Thyroid gland (tissue), 4 donors: Measurements from ENCODE around the gene SLC41A1. TPM values are rescaled to one million over a fixed set of nuclear protein-coding genes. Genes with fewer than 3 reads are reported as not detected.

Experiments used
- DNase-seq, 2 donors: peaks; one replicate each; pipeline ENCODE4 v3.0.0-alpha.2; 2019
- H3K27ac ChIP-seq, 3 donors: fragments of 200-600 bp; sonication (generic); 1 replicate in 2 of 3; 2 replicates in 1 of 3; pipeline ENCODE4 v1.5.1; 2016 to 2019; ENCODE audit warnings: mild to moderate bottlenecking in 1 of 3, moderate library complexity in 1 of 3
- H3K27me3 ChIP-seq: fragments of 200-600 bp; sonication (generic); one replicate; pipeline ENCODE4 v1.5.1; 2019
- H3K36me3 ChIP-seq, 2 donors: fragments of 200-600 bp; sonication (generic); one replicate each; pipeline ENCODE4 v1.5.1; 2016 to 2019
- H3K4me1 ChIP-seq, 2 donors: fragments of 200-600 bp; sonication (generic); one replicate each; pipeline ENCODE4 v1.5.1; 2017 to 2019
- H3K4me3 ChIP-seq, 3 donors: fragments of 200-600 bp; sonication (generic); replicated peaks in 1 of 3; 1 replicate in 2 of 3; 2 replicates in 1 of 3; pipeline ENCODE4 v1.5.1; 2016; ENCODE audit warnings: mild to moderate bottlenecking in 1 of 3
- H3K9me3 ChIP-seq: fragments of 200-600 bp; sonication (generic); one replicate; pipeline ENCODE4 v1.5.1; 2017
- CTCF ChIP-seq, 6 experiments: fragments of 200-600 bp in 3 of 6; fragments of 450-650 bp in 3 of 6; sonication (generic) in 3 of 6; IDR thresholded peaks; one replicate each; pipeline ENCODE4 v1.5.1; 2016 to 2019; ENCODE audit warnings: antibody characterized with exemption in 6 of 6, mild to moderate bottlenecking in 2 of 6, inconsistent platforms in 1 of 6, moderate library complexity in 1 of 6
- POLR2A ChIP-seq, 2 donors: fragments of 450-650 bp; IDR thresholded peaks; one replicate each; pipeline ENCODE4 v1.6.1; 2017; ENCODE audit warnings: antibody characterized with exemption in 2 of 2, mild to moderate bottlenecking in 2 of 2, moderate library complexity in 1 of 2
- WGBS, 2 donors: methylation state at CpG; one replicate each; pipeline ENCODE4 v1.1.5; 2017; 5-methylcytosine and 5-hydroxymethylcytosine counted together
- intact Hi-C: fragments of 100-400 bp; cut with DNase I; formaldehyde crosslinking; loops from one replicate; pipeline ENCODE4 v1.15.1; 2023
- total RNA-seq, 4 donors: library from RNA; depleted of rRNA; stranded (reverse); fragments of >200 nt; gene quantifications; one replicate each; pipeline ENCODE4 v1.2.3, GENCODE V29; 2016

SLC41A1 gene
- total RNA-seq, 4 donors from 2014 or later = 52.1 to 98.9 (median 64.6) TPM

- TF ChIP-seq POLR2A (IDR thresholded peaks at IDR 0.05) (no peak), CTCF (IDR thresholded peaks at IDR 0.05) (no peak)
- intact Hi-C loops = no loop called here
Observed at GRCh38 chr1:205783433-205783795, 29.6 kb downstream of the SLC41A1 start.

GRCh38 chr1:205782627-205783432, 30.2 kb downstream of the SLC41A1 start:
- peak; percentile 71 to 77 for DNase-seq
- H3K4me1 ChIP-seq = peaks cover 24 to 28% of the 10 kb centered on the region in 2 donors
- no peaks in the 10 kb centered on the region for H3K9me3 ChIP-seq
- TF ChIP-seq CTCF (IDR thresholded peaks at IDR 0.05) (no peak), POLR2A (IDR thresholded peaks at IDR 0.05) (peak in 1 of 2 donors; percentile 13)
- no peaks in the 10 kb centered on the region for H3K27me3 ChIP-seq
- H3K4me3 ChIP-seq = no peak overlapping the region
- 42 to 48% methylated on average over 4 of the region's 4 CpGs for WGBS, 2 donors
- peak overlapping the region; percentile 84 to 98 (median 88) for H3K27ac ChIP-seq
- no peaks in the 10 kb centered on the region for H3K36me3 ChIP-seq
- intact Hi-C loops = no loop called here

More at GRCh38 chr1:205783433-205783795, 29.6 kb downstream of the SLC41A1 start:
- Histone ChIP-seq H3K4me1 (peaks cover 24 to 28% of the 10 kb centered on the region in 2 donors), H3K9me3 (no peaks in the 10 kb centered on the region), H3K36me3 (no peaks in the 10 kb centered on the region), H3K27me3 (no peaks in the 10 kb centered on the region), H3K4me3 (no peak overlapping the region), H3K27ac (peak overlapping the region; percentile 84 to 98 (median 88))
- no peak for DNase-seq

DNA sequence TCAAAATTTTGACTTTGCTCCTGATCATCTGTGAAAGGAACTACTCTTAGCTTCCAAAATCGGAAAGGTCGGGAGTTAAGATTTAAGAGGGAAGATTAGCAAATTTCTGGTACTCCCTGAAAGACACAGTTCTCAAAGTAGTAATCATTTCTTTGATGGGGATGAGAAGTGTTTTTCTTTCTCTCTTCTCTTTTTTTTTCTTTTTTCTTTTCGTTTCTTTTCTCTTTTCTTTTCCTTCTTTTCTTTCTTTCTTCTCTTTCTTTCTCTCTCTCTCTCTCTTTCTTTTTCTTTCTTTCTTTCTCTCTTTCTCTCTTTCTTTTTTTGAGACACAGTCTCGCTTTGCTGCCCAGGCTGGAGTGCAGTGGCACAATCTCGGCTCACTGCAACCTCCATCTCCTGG, 32.7 kb downstream of the SLC41A1 start:
- Histone ChIP-seq H3K4me3 (no peak overlapping the region), H3K9me3 (no peaks in the 10 kb centered on the region), H3K27me3 (no peaks in the 10 kb centered on the region), H3K4me1 (peaks cover 24 to 28% of the 10 kb centered on the region in 2 donors), H3K27ac (no peak overlapping the region), H3K36me3 (no peaks in the 10 kb centered on the region)
- no peak for DNase-seq
- WGBS, 2 donors = 91 to 94% methylated on average over 5 of the region's 5 CpGs
- intact Hi-C loops = no loop called here
- TF ChIP-seq CTCF (IDR thresholded peaks at IDR 0.05) (no peak), POLR2A (IDR thresholded peaks at IDR 0.05) (no peak)

DNA sequence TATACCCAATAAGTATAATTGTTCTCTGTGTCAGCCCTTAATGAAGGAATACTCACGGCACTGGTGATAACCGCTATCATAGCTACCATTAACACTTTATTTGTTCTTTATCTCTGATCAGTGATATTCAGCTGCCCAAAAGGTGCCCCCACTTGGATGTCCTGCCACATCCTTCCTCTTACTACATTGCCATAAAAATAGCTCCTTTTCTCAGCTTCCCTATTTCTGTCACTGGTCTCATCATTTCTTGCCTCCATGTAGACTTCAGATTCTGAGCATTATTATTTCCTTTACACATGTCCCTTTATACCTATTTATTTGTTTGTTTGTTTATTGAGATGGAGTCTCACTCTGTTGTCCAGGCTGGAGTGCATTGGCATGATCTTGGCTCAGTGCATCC, 35.0 kb downstream of the SLC41A1 start:
- Histone ChIP-seq H3K27ac (no peak overlapping the region), H3K4me3 (no peak overlapping the region), H3K36me3 (no peaks in the 10 kb centered on the region), H3K9me3 (no peaks in the 10 kb centered on the region), H3K27me3 (no peaks in the 10 kb centered on the region), H3K4me1 (peaks cover 17 to 19% of the 10 kb centered on the region in 2 donors)
- intact Hi-C loops = no loop called here
- no peak for TF ChIP-seq POLR2A (IDR thresholded peaks at IDR 0.05)
- no peak for TF ChIP-seq CTCF (IDR thresholded peaks at IDR 0.05)
- no peak for DNase-seq
- 88 to 91% methylated on average over 2 of the region's 2 CpGs for WGBS, 2 donors

DNA sequence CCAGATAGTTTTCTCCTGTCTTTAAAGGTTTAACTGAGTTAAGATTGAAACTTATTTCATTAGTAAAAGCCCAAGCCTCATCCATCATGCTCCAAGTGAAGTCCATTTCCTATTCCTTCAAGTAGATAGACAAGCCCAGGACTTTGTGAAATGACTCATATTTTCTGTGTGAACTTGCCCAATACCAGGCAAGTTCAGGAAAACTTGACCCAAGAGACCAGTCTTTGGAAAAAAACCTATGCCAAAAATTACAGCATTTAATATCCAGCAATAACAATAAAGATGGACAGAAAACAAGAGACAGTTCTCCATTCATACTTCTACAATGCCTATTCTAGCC, 37.3 kb downstream of the SLC41A1 start:
- Histone ChIP-seq H3K36me3 (no peaks in the 10 kb centered on the region), H3K4me1 (peaks cover 5 to 9% of the 10 kb centered on the region in 2 donors), H3K27ac (peak overlapping the region in 2 of 3 donors; percentile 54 to 67), H3K9me3 (no peaks in the 10 kb centered on the region), H3K4me3 (peak overlapping the region in 1 of 3 donors; percentile 82), H3K27me3 (no peaks in the 10 kb centered on the region)
- intact Hi-C loops = no loop called here
- DNase-seq = no peak
- no peak for TF ChIP-seq POLR2A (IDR thresholded peaks at IDR 0.05)
- no peak for TF ChIP-seq CTCF (IDR thresholded peaks at IDR 0.05)
